ENCODE results near the gene ADRA2B.

DNA sequence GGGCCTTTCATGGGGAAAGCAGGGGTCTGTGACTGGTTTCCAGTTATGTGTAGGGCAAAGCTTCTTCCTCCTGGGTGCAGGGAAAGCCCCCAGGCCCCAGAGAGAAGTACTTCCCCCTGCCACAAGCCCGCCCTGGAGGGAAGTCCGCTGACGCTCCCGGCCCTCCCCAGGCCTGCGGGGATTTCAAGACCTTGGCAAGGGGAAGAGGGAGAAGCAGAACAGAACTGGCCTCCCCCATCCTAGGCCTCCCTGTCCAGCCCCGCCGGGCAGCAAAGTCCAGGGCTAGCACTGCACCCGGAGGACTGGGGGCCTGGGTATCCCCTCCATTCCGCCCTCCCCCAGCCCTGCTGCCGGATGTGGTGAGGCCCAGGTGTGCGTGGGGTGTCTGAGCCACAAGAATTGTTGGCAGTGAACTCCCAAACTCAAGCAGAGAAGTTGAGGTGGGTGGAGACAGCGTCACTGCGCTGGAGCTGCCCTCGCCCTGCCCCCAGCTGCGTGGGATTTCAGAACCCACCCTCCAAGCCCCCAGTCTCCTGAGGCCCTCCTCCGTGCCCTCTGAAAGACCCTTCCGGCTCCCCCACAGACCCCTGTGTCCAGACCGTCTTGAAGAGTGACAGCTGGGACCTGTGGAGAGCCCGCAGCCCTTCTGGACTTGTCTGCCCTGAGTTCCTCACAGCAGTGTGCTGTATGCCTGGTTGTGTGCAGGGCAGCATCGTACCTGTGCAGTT is 29.9 kb upstream of the ADRA2B start:
- TF ChIP-seq, protein P1, sequence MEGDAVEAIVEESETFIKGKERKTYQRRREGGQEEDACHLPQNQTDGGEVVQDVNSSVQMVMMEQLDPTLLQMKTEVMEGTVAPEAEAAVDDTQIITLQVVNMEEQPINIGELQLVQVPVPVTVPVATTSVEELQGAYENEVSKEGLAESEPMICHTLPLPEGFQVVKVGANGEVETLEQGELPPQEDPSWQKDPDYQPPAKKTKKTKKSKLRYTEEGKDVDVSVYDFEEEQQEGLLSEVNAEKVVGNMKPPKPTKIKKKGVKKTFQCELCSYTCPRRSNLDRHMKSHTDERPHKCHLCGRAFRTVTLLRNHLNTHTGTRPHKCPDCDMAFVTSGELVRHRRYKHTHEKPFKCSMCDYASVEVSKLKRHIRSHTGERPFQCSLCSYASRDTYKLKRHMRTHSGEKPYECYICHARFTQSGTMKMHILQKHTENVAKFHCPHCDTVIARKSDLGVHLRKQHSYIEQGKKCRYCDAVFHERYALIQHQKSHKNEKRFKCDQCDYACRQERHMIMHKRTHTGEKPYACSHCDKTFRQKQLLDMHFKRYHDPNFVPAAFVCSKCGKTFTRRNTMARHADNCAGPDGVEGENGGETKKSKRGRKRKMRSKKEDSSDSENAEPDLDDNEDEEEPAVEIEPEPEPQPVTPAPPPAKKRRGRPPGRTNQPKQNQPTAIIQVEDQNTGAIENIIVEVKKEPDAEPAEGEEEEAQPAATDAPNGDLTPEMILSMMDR (IDR thresholded peaks at IDR 0.05; ENCODE audit: low read length) = no peak
- no peak for TF ChIP-seq EZH2 (IDR thresholded peaks at IDR 0.05; ENCODE audit: borderline replicate concordance, low read length)

Measured in OCI-LY1 (cell line).